HepG2 (cell line): ENCODE measurements around the gene KREMEN1. TPM values are rescaled to one million over a fixed set of nuclear protein-coding genes. Genes with fewer than 3 reads are reported as not detected.

Source experiments
- ARID5B ChIP-seq: IDR thresholded peaks from 2 replicates; pipeline ENCODE4 v1.4.0; 2020; ENCODE audit warnings: mild to moderate bottlenecking, missing genetic modification reagents
- IRF2 ChIP-seq: IDR thresholded peaks from 2 replicates; pipeline ENCODE4 v1.6.1; 2018; ENCODE audit warnings: missing genetic modification reagents, missing compliant biosample characterization
- NR2F6 ChIP-seq, 2 experiments: IDR thresholded peaks; 2 replicates each; pipeline ENCODE4 v1.6.1; 2016; ENCODE audit warnings: antibody characterized with exemption in 1 of 2, mild to moderate bottlenecking in 1 of 2
- PATZ1 ChIP-seq: sonication (generic); formaldehyde crosslinking; IDR thresholded peaks from 2 replicates; pipeline ENCODE4 v1.4.0; 2020; ENCODE audit warnings: missing genetic modification reagents
- PRDM10 ChIP-seq: sonication (generic); formaldehyde crosslinking; IDR thresholded peaks from 2 replicates; pipeline ENCODE4 v1.4.0; 2020; ENCODE audit warnings: low read depth, missing genetic modification reagents
- SOX13 ChIP-seq, 3 experiments: fragments of 450-650 bp in 1 of 3; sonication (generic) in 1 of 3; formaldehyde crosslinking in 1 of 3; IDR thresholded peaks in 2 of 3; conservative IDR thresholded peaks in 1 of 3; 2 replicates each; pipeline versions ENCODE4 v1.5.0 to v1.6.1; 2016 to 2020; ENCODE audit warnings: antibody characterized with exemption in 1 of 3, mild to moderate bottlenecking in 1 of 3, missing compliant biosample characterization in 1 of 3, missing genetic modification reagents in 1 of 3, moderate library complexity in 1 of 3
- TCF7L2 ChIP-seq: IDR thresholded peaks from 2 replicates; pipeline ENCODE4 v1.6.1; 2011; ENCODE audit warnings: mild to moderate bottlenecking, low read depth, low read length, moderate library complexity
- THAP11 ChIP-seq: IDR thresholded peaks from 2 replicates; pipeline ENCODE4 v1.6.1; 2016; ENCODE audit warnings: missing biosample characterization, missing genetic modification reagents
- ZFP36L2 ChIP-seq: sonication (generic); formaldehyde crosslinking; IDR thresholded peaks from 2 replicates; pipeline ENCODE4 v1.4.0; 2020; ENCODE audit warnings: missing genetic modification reagents
- ZNF589 ChIP-seq: sonication (generic); formaldehyde crosslinking; conservative IDR thresholded peaks from 2 replicates; pipeline ENCODE4 v1.8.0; 2022; ENCODE audit warnings: mild to moderate bottlenecking, moderate library complexity, missing genetic modification reagents
- ZNF746 ChIP-seq: sonication (generic); formaldehyde crosslinking; IDR thresholded peaks from 2 replicates; pipeline ENCODE4 v1.8.0; 2022; ENCODE audit warnings: mild to moderate bottlenecking, missing genetic modification reagents
- polyA plus RNA-seq, 8 experiments: library from polyadenylated mRNA; depleted of rRNA in 3 of 8; stranded (reverse) in 7 of 8; unstranded in 1 of 8; fragments of >200 nt; fragmentation: Illumina TruSeq in 4 of 8; extraction: Trizol in 4 of 8; gene quantifications; 2 replicates each; pipeline versions ENCODE4 v1.2.1 to v1.2.3, GENCODE V29; 2011 to 2016; ENCODE audit warnings: low read depth in 4 of 8, missing spikeins in 1 of 8, mixed read lengths in 1 of 8; ENCODE audit not compliant: insufficient read depth in 1 of 8
- total RNA-seq, 5 experiments: library from RNA; depleted of rRNA; stranded (reverse); fragments of >200 nt; fragmentation: Illumina TruSeq; extraction: Trizol; gene quantifications; 2 replicates each; pipeline ENCODE4 v1.2.3, GENCODE V29; 2016; ENCODE audit warnings: low read depth in 1 of 5
- TF ChIP-seq, protein P1 (sequence below): sonication (generic); formaldehyde crosslinking; conservative IDR thresholded peaks from 2 replicates; pipeline ENCODE4 v1.4.0; 2020; ENCODE audit warnings: mild to moderate bottlenecking, missing genetic modification reagents, moderate library complexity

KREMEN1 gene
- total and polyA plus RNA-seq, 2 of the 13 experiments (the other 11 are each of a cell fraction or from before 2014, with no cell fraction given), result 9.8 to 13.8 TPM

DNA sequence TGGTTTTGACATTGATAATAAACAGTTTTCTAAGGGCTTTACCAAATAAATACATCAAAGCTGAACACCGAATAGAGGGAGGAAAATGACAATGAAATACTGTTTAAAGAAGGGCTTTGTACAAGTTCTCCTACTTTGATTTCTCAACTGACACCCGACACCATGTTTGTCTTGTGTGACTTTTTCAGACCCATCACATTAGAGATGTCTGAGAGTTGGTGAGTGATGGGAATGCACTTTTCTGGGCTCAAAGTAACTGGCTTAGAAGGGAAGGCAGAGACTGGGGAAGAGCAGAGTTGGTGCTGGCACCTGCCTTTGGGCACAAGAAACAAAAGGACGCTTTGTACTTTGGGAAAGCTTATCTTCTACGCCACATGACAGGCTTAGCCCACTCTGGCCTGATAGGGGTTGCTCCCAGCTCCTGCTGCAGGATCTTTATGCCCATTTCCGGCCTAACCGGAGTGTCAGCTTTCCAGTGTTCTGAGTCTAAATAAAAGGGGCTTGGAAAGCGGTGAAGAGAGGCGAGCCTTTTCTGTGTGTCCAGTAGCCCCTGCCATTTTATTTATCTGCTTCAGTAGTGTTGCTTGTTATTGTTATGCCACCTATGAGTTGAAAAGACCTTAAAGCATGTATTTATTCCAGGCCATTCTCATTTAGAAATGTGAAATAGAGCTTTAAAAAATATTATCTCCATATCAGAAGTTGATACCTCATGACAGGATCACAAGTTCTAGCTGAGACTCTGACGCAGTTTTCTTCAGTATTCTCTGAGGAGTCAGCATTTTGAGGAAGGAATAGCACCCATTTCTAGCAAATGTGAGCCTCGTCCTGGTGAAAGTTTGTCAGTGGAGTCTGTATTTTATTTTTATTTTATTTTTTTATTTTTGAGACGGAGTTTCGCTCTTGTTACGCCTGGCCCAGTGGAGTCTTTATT, 24.2 kb downstream of the KREMEN1 start (continued):
- TF ChIP-seq ZNF746 (CRISPR knock-in tag), result 0 out of 2 replicates have a peak, but pooled peaks have one; percentile 28
- no peak for TF ChIP-seq ZFP36L2
- peak; percentile 86 for TF ChIP-seq TCF7L2
- peak; percentile 96 for TF ChIP-seq ARID5B
- peak; percentile 35; the same call in 1 of the 2 replicates for TF ChIP-seq THAP11
- peak; percentile 94 for TF ChIP-seq PRDM10
- TF ChIP-seq IRF2 (CRISPR knock-in tag), result peak; percentile 63; the same call in 1 of the 2 replicates
- peak; percentile 84 for TF ChIP-seq NR2F6 (IDR thresholded peaks at IDR 0.05)
- TF ChIP-seq NR2F6 (CRISPR knock-in tag; IDR thresholded peaks at IDR 0.05), result peak; percentile 66
- peak; percentile 95 for TF ChIP-seq SOX13 (IDR thresholded peaks at IDR 0.05)
- peak in 1 of 2 experiments; percentile 100; a peak in 2 of 4 replicates for TF ChIP-seq SOX13 (CRISPR knock-in tag; conservative IDR thresholded peaks at IDR 0.05 in 1 of 2, IDR thresholded peaks at IDR 0.05 in 1 of 2)
- peak; percentile 41; the same call in 1 of the 2 replicates for TF ChIP-seq PATZ1 (CRISPR knock-in tag)
- TF ChIP-seq, protein P1, sequence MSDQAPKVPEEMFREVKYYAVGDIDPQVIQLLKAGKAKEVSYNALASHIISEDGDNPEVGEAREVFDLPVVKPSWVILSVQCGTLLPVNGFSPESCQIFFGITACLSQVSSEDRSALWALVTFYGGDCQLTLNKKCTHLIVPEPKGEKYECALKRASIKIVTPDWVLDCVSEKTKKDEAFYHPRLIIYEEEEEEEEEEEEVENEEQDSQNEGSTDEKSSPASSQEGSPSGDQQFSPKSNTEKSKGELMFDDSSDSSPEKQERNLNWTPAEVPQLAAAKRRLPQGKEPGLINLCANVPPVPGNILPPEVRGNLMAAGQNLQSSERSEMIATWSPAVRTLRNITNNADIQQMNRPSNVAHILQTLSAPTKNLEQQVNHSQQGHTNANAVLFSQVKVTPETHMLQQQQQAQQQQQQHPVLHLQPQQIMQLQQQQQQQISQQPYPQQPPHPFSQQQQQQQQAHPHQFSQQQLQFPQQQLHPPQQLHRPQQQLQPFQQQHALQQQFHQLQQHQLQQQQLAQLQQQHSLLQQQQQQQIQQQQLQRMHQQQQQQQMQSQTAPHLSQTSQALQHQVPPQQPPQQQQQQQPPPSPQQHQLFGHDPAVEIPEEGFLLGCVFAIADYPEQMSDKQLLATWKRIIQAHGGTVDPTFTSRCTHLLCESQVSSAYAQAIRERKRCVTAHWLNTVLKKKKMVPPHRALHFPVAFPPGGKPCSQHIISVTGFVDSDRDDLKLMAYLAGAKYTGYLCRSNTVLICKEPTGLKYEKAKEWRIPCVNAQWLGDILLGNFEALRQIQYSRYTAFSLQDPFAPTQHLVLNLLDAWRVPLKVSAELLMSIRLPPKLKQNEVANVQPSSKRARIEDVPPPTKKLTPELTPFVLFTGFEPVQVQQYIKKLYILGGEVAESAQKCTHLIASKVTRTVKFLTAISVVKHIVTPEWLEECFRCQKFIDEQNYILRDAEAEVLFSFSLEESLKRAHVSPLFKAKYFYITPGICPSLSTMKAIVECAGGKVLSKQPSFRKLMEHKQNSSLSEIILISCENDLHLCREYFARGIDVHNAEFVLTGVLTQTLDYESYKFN, result peak; percentile 77
- no peak for TF ChIP-seq ZNF589 (CRISPR knock-in tag)
